GM18505 (cell line): ENCODE results near the gene HRH1.
"Not testable (repeated sequence)": the region's sequence is repeated elsewhere in the genome, so short reads cannot be mapped to it uniquely, and the experiment has no call there.

Source experiments
- ATAC-seq: cut with Tn5 transposase; IDR thresholded peaks from one replicate; pipeline ENCODE4 v1.9.1; 2021; ENCODE audit not compliant: unreplicated experiment
- POLR2A ChIP-seq: IDR thresholded peaks from 4 replicates; pipeline ENCODE4 v1.6.1; 2011; ENCODE audit warnings: borderline replicate concordance; ENCODE audit not compliant: insufficient read depth, insufficient read length; ENCODE audit errors: extremely low read depth

HRH1 gene

DNA sequence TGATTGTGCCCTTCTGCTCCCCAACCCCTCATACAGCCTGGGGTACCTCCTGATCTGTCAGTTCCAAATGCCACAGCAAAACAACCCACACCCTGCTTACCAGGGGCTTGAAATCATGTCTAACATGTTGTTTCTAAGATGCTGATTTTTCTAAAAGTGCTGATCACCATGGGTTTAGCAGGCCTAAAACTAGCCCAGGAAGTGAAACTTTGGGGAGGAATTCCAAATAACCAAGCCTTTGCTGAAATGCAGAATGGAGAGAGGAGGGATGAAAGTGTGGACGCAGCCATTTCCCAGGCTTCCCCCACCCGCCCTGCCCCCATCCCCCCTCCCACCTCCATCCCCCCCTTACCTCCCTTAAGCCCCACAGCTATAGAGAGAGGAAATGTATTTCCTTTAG, 2.0 kb upstream of the HRH1 start:
- no peak for ATAC-seq
- TF ChIP-seq POLR2A = no peak

DNA sequence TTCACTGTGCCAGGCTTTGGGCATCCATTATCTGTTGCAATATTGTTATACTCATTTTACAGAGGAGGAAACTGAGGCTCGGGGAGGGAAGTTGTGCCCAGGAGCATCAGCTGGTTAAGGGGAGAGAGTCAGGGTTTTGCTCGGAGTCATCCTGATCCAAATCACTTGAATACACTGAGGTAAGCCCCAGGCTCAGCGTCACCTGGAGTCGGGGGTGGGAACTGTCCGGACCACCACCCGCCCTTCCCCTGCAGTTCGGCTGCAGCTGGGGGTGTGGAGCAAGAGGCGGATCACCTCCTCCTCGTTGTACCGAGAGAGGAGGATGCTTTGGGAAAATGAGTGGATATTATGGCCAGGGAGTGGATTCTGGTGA, 646 bp downstream of the HRH1 start:
- ATAC-seq = no peak
- TF ChIP-seq POLR2A = no peak

DNA sequence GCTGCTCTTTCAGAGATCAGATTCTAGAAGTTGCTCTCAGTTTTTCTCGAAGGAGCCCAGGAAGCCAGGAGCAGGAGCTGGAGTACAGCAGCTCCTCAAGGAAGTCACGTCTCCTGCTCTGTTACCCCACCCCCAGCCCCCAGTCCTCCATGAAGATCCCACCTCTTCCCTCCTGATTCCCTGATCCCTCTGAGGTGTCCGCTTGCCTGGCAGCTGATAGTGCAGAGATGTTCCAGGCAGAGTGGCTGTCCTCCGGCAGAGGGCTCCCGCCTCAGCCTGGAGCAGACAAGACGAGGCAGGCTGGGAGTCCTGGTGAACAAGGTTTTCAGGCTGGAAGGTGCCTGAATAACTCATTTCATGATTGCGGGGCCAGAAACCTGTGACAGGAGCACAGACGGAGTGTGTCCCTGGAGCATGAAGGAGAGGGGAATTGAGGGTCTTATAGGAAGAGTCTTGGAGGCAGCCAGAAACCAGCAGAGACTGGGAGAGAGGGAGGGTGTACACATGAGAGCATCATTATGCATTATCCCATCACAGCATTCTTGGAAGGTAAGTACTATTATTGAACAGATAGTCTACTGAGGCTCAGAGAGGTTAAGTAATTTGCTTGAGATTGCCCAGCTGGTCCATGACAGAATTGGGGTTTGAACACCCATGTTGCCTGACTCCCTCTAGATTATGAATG, 1.2 kb downstream of the HRH1 start:
- ATAC-seq = no peak
- TF ChIP-seq POLR2A = no peak

DNA sequence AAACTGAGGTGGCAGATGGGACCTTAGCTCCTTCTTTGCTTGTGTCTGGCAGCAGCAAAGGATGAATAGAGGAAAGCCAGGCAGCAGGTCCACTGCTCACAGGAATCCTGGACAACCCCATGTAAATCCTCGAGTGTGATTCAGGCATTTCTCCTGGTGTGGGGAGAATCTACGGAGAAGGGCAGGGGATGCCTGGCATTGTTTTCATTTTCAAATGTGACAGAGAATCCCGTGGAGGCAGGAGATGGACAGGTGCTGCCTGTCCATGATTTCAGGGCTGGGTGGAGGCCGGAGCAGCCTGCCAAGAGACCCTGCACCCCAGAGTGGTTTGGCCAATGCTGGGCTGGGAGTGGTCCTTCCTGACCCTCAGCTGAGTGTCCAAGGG, 1.7 kb downstream of the HRH1 start:
- ATAC-seq = no peak
- TF ChIP-seq POLR2A = no peak

DNA sequence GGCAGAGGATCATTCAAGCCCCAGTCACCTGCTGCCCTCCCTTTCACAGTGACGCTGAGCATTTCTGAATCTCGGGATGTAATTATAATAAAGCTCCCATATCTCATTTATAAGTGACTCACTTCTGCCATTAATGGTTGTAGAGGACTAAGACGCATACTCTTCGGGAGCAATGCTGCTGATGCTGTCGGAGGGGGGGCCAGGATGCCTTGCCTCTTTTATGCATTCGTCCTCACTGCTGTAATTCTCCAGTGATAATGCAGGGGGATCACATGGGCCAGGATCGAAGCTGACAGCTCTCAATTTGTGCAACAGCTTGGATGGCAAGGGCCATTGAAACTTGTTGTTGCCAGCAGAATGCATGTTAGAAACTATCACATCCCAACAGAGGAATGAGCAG, 3.1 kb downstream of the HRH1 start:
- no peak for TF ChIP-seq POLR2A
- ATAC-seq = no peak

DNA sequence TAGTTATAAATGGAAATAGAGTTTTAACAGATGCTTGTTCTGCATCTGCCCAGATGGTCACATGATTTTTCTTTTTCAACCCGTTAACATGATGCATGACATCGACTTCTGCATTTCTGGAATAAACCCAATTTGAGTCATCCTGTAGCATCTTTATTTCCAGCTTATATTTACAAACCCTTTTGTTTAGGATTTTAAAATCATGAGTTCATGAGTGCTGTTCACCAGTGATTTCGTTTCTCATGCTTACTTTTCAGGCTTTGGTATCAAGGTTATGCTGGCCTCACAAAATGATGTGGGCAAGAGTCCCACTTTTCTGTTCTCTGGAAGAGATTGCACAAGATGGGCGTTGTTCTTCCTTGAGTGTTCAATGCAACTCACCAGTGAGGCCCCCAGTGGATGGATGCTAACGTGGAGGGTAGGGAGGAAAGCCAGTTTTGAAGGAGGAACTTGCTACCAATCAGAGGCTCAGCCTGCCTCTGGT, 5.2 kb downstream of the HRH1 start:
- no peak for ATAC-seq
- no peak for TF ChIP-seq POLR2A

DNA sequence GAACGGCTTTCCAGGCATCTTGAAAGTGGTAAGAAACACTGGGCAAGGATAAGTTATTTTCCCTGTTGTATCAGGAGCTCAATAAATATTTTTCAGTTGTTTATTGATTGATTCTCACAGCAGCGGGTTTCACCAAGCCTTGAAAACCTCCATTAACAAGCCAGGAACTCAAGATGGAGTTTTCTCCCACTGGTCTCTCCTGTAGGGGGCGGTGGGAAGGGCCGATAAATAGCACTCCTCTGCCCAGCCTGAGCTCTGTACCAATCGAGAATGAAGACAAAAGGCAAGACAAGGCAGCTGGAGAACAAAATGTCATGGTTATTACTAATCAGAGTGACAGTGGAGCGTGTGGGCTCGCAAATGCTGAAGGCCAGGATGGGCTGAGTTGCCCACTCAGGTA, 7.4 kb downstream of the HRH1 start:
- no peak for TF ChIP-seq POLR2A
- no peak for ATAC-seq

DNA sequence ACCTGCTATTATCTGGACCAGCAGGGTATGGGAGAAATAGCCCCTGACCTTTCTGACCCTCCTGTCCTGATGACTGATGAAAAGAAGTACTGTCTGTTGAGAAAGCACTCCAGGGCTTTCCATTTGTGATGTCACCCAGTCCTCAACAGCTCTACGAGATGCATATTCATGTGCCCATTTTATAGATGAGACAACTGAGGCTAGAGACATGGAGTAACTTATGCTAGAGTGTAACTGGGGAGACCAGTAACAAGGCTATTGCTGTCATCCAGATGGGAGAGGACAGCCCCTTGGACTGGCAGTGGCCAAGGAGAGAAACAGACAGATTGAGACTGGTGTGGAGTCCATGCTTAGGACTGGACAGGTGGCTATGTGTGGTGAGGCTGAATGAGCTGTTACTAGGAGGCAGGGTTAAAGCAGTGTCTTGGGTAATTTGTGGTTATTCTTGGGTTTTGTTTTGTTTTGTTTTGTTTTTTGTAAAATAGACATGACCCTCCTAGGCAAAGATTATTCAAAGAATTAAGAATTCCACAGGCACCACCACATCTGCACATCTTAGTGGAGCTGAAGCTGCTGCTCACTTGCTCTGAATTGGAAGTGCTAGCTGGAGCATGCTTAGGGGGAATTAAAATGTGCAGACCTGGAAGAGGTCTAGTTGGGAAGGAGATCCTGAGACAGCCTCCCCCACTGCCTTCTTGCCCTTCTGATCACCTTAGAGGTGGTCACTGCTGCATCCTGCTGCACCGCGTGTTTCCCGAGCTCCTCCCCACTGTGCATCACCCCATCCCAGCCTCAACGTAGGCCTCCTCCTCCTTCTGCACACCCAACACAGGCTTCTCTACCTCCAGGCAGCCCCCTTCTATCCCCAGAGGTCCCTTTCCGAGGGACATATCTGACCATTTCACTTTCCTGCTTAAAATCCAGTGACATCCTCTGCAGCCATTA, 8.4 kb downstream of the HRH1 start:
- no peak for TF ChIP-seq POLR2A
- no peak for ATAC-seq

DNA sequence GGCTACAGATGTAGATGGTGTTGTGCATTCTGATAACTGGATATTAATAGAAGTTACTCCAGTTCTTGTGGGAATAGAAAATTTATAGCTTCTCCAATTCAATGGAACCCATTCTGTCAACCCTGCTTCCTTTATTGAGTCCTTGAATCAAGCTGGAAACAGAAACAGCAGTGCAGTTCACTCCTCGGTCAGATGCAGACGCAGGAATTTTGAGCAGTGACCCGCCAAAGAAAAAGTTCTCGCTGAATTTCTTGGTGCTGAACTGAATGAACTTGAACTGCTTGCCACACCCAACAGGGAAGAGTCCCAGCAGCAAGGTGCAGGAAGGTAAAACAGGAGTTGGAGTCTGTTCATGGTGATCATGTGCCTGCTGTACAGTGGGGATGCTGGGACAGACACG, 10.3 kb downstream of the HRH1 start:
- TF ChIP-seq POLR2A = no peak
- ATAC-seq = no peak

DNA sequence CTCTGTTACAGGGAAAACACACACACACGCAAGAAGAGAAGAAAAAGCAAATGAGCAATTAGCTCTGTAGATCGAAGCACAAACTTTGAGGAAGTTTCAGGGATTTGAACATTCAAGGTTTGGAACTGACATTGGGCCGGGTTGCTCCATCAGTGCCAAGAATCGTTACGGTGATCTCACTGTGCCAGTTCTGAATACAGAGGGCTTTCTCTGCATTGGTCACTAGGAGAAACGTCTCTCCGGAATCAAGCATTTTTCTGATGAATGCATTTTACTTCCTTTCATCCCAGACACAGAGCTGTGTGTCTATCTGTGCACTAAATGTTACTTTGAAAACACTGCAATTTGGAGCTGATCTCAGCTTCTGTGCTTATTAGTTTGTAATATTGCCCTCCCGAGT, 11.2 kb downstream of the HRH1 start:
- no peak for TF ChIP-seq POLR2A
- ATAC-seq = no peak

DNA sequence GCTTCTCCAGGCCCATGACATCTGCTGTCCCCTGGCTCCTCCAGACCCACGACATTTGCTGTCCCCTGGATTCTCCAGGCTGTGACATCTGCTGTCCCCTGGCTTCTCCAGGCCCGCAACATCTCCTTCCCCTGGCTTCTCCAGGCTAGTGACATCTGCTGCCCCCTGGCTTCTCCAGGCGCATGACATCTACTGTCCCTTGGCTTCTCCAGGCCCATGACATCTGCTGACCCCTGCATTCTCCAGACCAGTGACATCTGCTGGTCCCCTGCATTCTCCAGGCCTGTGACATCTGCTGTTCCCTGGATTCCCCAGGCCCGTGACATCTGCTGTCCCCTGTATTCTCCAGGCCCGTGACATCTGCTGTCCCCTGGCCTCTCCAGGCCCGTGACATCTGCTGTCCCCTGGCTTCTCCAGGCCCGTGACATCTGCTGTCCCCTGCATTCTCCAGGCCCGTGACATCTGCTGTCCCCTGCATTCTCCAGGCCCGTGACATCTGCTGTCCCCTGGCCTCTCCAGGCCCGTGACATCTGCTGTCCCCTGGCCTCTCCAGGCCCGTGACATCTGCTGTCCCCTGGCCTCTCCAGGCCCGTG, 12.6 kb downstream of the HRH1 start:
- ATAC-seq = not testable (repeated sequence)

DNA sequence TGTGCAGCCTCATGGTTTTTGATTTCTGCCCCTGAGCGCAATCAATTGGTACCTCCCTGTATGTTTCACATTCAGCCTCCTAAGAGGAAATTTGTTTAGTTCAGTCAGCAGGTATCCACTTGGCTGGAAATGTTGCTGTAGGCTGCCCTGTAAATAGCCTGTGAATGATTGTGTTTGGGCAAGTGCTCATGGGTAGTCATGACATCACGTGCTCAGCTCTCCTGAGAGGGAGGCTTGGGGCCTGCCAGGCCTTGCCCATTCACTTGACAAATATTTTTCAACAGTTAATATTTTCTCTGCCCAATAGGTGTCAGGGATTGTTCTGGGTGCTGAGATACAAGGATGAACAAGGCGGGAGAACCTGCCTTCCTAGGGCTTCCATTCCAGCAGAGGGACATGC, 13.3 kb downstream of the HRH1 start:
- no peak for TF ChIP-seq POLR2A
- no peak for ATAC-seq

DNA sequence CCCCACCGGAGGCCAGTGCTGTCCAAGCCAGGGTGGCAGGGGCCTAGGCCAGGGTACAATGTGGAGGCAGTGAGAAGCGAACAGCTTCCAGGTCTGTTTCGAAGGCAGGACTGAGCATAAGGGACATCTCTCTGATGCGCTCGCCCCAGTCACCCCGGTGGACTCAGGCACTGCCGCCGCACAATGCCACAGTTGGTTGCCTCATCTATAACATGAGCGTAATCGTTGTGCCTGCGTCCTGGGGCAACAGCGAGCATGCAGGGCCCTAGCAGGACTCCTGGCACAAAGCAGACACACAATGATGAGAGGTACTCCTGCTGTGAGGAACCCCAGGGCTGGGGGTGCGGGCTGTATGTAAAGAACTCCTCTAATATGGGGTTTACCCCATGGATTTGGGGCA, 14.1 kb downstream of the HRH1 start:
- no peak for ATAC-seq
- TF ChIP-seq POLR2A = no peak
